Islet precursor cell (in vitro differentiated cells): ENCODE data around the gene TMIE.

Experiments
- DNase-seq: peaks from one replicate; pipeline ENCODE4 v3.0.0-alpha.2; 2018

Gene TMIE

GRCh38 chr3:46701181-46701939 is at the start of gene TMIE:
TSS of gene TMIE (plus strand) at chr3:46701392. CDS start at chr3:46701488, 96 bp downstream.
- DNase-seq, result no peak

GRCh38 chr3:46655271-46655670 is 45.9 kb upstream of the TMIE start:
- no peak for DNase-seq

GRCh38 chr3:46656778-46657556 is 44.2 kb upstream of the TMIE start:
- DNase-seq, result peak; percentile 25

GRCh38 chr3:46659285-46659684 is 41.9 kb upstream of the TMIE start:
- DNase-seq, result peak; percentile 85

GRCh38 chr3:46660003-46660402 is 41.2 kb upstream of the TMIE start:
- DNase-seq, result peak; percentile 51

GRCh38 chr3:46660543-46661523 is 40.4 kb upstream of the TMIE start:
- peak; percentile 49 for DNase-seq

GRCh38 chr3:46661776-46662766 is 39.1 kb upstream of the TMIE start:
- DNase-seq, result peak; percentile 47

- DNase-seq, result peak; percentile 50
These were observed 38.2 kb upstream of the TMIE start for GRCh38 chr3:46662771-46663551.

GRCh38 chr3:46663591-46664135 is 37.5 kb upstream of the TMIE start:
- DNase-seq, result peak; percentile 75

GRCh38 chr3:46664188-46664970 is 36.8 kb upstream of the TMIE start:
- DNase-seq, result peak; percentile 46

GRCh38 chr3:46664971-46665762 is 36.0 kb upstream of the TMIE start:
- peak; percentile 29 for DNase-seq

GRCh38 chr3:46665763-46666452 is 35.3 kb upstream of the TMIE start:
- DNase-seq, result no peak

GRCh38 chr3:46666453-46666845 is 34.7 kb upstream of the TMIE start:
- DNase-seq, result peak; percentile 37

GRCh38 chr3:46667061-46667621 is 34.1 kb upstream of the TMIE start:
- DNase-seq, result peak; percentile 47

GRCh38 chr3:46667657-46668056 is 33.5 kb upstream of the TMIE start:
- no peak for DNase-seq

GRCh38 chr3:46668116-46668515 is 33.1 kb upstream of the TMIE start:
- DNase-seq, result peak; percentile 45

GRCh38 chr3:46668591-46668990 is 32.6 kb upstream of the TMIE start:
- DNase-seq, result peak; percentile 43
